Pancreas (tissue), 10 donors: ENCODE results near the gene SLC26A8. TPM values are rescaled to one million over a fixed set of nuclear protein-coding genes. Genes with fewer than 3 reads are reported as not detected.
"Not testable (repeated sequence)": the region's sequence is repeated elsewhere in the genome, so short reads cannot be mapped to it uniquely, and the experiment has no call there.

Experiments used
- ATAC-seq, 4 donors: fragments of 200-7000 bp; cut with Tn5 transposase; one replicate each; pipeline versions ENCODE4 v1.8.0 to v1.9.1; 2020; ENCODE audit warnings: mild to moderate bottlenecking in 4 of 4, moderate library complexity in 4 of 4
- DNase-seq, 6 donors: peaks; one replicate each; pipeline ENCODE4 v3.0.0-alpha.2; 2020
- FAIRE-seq: peaks from 2 replicates; lab custom pipeline; 2012; peaks lifted over from hg19 to GRCh38; lab: Jason Lieb, UNC
- H3K27ac ChIP-seq, 4 donors: fragments of 200-600 bp; sonication (generic); 1 replicate in 3 of 4; 2 replicates in 1 of 4; pipeline versions ENCODE4 v1.5.0 to v1.8.0; 2020
- H3K27me3 ChIP-seq, 4 donors: fragments of 200-600 bp; one replicate each; pipeline ENCODE4 v1.8.0; 2021
- H3K36me3 ChIP-seq, 3 donors: fragments of 200-600 bp; sonication (generic) in 1 of 3; one replicate each; pipeline versions ENCODE4 v1.5.0 to v1.8.0; 2020 to 2021
- H3K4me1 ChIP-seq, 3 donors: fragments of 200-600 bp; one replicate each; pipeline ENCODE4 v1.8.0; 2021
- H3K4me3 ChIP-seq, 4 donors: fragments of 200-600 bp; sonication (generic) in 2 of 4; one replicate each; pipeline versions ENCODE4 v1.5.0 to v1.8.0; 2020 to 2021
- H3K9me3 ChIP-seq, 4 donors: fragments of 200-600 bp; one replicate each; pipeline ENCODE4 v1.8.0; 2021
- WGBS, 2 donors: extraction: QIAGEN DNeasy Blood & Tissue Kit; methylation state at CpG; one replicate each; pipeline ENCODE4 v1.1.7; 2013; 5-methylcytosine and 5-hydroxymethylcytosine counted together
- intact Hi-C, 3 donors: fragments of 100-400 bp; cut with DNase I; formaldehyde crosslinking; loops; one replicate each; pipeline versions ENCODE4 v1.11.1 to v1.14.2; 2022
- polyA plus RNA-seq, 2 donors: library from polyadenylated mRNA; stranded (reverse); fragments of 200-250 nt; gene quantifications; one replicate each; pipeline ENCODE4 v1.2.3, GENCODE V29; 2013
- total RNA-seq, 6 donors: library from RNA; stranded (reverse); fragmentation: NEBNext Ultra II Directional in 4 of 6; extraction: Animal tissue kit (Norgen Biotek cat#: 25700) in 4 of 6; gene quantifications; one replicate each; pipeline versions ENCODE4 v1.2.1 to v1.2.4, GENCODE V29; 2021 to 2023
- TF ChIP-seq, protein P1 (sequence below), 4 donors: fragments of 200-600 bp; sonication (generic) in 3 of 4; IDR thresholded peaks; one replicate each; pipeline versions ENCODE4 v1.5.0 to v1.8.0; 2021; ENCODE audit warnings: antibody characterized with exemption in 4 of 4
- donor health status: healthy with polysubstance abuse.
- donor health status: DM: no; HTN: no; CAD: no; lungs with moderate emphysema.
- donor health status: DM: no; HTN: no; CAD: no.
- donor health status: control.
- donor health status: control.
- donor health status: Bipolar disorder and iron deficiency.
- donor health status: DM: yes; HTN: yes; CAD: no.
- donor health status: DM: no; HTN: no; CAD: no.
- donor health status: DM: no; HTN: no; CAD: no.
- donor health status: DM: yes; HTN: yes; CAD: no.

The SLC26A8 gene
- total and polyA plus RNA-seq, 8 donors: 0.06 to 0.11 (median 0.07) TPM; not detected in 5

DNA sequence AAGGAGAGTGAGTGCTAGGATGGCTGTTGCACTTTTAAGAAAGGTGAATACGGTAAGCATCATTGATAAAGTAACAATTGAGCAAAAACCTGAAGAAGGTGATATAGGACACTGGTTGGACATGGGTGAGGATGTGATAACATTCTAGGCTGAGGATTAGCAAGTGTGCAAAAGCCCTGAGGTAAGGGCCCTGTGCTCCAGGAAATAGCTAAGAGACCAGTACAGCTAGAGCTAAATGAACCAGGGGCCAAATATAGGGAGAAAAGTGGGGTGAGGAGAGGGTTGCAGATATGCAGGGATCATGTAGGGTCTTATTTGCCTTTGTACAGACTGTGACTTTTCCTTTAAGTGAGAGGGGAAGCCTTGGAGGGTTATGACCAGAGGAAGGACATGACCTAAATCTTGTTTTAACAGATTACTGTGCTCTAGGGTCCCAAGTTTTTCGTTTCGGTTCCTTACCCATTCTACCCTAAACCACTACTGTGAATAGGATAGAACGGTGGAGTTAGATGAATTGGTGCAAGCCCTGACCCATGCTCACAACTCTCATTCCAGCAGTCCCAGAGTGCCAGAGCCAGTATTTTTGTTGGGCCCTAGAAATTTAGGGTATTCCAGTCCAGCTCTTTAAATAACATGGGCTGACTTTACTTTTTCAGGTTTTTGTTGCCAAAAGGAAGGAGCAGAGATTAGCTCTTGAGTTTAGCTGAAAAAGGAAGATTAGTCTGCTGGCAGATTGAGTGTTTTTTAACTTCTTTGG is 13.9 kb upstream of the SLC26A8 start:
- Histone ChIP-seq H3K4me3 (no peak overlapping the region), H3K27ac (peak overlapping the region in 1 of 4 donors; percentile 33), H3K27me3 (no peaks in the 10 kb centered on the region), H3K36me3 (no peaks in the 10 kb centered on the region), H3K4me1 (peaks cover 10 to 52% (median 30%) of the 10 kb centered on the region in 3 donors), H3K9me3 (no peaks in the 10 kb centered on the region)
- no peak for FAIRE-seq
- ATAC-seq: peak in 3 of 4 donors; percentile 25 to 31 (median 26)
- DNase-seq: no peak
- intact Hi-C loops: no loop called here
- TF ChIP-seq, protein P1, sequence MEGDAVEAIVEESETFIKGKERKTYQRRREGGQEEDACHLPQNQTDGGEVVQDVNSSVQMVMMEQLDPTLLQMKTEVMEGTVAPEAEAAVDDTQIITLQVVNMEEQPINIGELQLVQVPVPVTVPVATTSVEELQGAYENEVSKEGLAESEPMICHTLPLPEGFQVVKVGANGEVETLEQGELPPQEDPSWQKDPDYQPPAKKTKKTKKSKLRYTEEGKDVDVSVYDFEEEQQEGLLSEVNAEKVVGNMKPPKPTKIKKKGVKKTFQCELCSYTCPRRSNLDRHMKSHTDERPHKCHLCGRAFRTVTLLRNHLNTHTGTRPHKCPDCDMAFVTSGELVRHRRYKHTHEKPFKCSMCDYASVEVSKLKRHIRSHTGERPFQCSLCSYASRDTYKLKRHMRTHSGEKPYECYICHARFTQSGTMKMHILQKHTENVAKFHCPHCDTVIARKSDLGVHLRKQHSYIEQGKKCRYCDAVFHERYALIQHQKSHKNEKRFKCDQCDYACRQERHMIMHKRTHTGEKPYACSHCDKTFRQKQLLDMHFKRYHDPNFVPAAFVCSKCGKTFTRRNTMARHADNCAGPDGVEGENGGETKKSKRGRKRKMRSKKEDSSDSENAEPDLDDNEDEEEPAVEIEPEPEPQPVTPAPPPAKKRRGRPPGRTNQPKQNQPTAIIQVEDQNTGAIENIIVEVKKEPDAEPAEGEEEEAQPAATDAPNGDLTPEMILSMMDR (IDR thresholded peaks at IDR 0.05): no peak
- WGBS, 2 donors: 86 to 89% methylated on average over 4 of the region's 4 CpGs

DNA sequence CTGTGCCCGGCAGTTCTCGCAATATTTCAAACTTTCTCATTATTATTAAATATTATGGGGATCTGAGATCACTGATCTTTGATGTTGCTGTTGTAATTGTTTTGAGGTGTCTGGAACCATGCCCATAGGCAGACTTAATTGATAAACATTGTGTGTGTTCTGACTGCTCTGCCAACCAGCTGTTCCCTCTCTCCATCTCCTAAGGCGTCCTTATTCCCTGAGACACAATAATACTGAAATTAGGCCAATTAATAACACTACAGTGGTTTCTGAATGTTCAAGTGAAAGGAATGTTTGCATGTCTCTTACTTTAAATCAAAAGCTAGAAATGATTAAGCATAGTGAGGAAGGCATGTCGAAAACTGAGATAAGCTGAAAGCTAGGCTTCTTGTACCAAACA is 10.8 kb upstream of the SLC26A8 start:
- no peak overlapping the region for H3K4me3 ChIP-seq
- no peaks in the 10 kb centered on the region for H3K36me3 ChIP-seq
- TF ChIP-seq, protein P1 (IDR thresholded peaks at IDR 0.05): no peak
- H3K27ac ChIP-seq: no peak overlapping the region
- FAIRE-seq (no peak), DNase-seq (no peak), ATAC-seq (peak in 1 of 4 donors; percentile 11)
- H3K9me3 ChIP-seq: no peaks in the 10 kb centered on the region
- H3K4me1 ChIP-seq: peaks cover 11 to 67% (median 40%) of the 10 kb centered on the region in 3 donors
- intact Hi-C loops: no loop called here
- WGBS, 2 donors: 46 to 49% methylated on average over 4 of the region's 4 CpGs
- no peaks in the 10 kb centered on the region for H3K27me3 ChIP-seq

DNA sequence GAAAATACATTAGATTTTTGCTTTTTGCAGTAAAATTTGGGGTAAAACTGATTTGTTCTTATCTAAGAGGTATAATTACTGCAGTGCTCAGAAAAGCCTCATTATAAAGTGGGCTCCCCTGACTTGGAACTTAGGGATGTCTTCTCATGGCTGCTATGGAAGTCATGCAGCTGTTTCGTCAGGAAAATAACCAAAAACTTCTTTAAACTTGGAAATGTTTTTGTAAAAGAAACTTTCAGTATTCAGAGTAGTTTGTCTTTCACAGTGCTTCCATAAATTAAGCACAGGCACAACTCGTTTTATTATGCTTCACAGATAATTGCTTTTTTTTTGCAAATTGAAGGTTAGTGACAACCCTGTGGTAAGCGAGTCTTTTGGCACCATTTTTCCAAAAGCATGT is 10.0 kb upstream of the SLC26A8 start:
- no peak for DNase-seq
- Histone ChIP-seq H3K9me3 (no peaks in the 10 kb centered on the region), H3K4me1 (peaks cover 9 to 66% (median 43%) of the 10 kb centered on the region in 3 donors), H3K4me3 (no peak overlapping the region), H3K27me3 (no peaks in the 10 kb centered on the region), H3K36me3 (no peaks in the 10 kb centered on the region), H3K27ac (no peak overlapping the region)
- no peak for ATAC-seq
- FAIRE-seq: no peak
- TF ChIP-seq, protein P1 (IDR thresholded peaks at IDR 0.05): no peak
- WGBS, 2 donors: 78 to 80% methylated on average over 3 of the region's 3 CpGs
- intact Hi-C loops: no loop called here

DNA sequence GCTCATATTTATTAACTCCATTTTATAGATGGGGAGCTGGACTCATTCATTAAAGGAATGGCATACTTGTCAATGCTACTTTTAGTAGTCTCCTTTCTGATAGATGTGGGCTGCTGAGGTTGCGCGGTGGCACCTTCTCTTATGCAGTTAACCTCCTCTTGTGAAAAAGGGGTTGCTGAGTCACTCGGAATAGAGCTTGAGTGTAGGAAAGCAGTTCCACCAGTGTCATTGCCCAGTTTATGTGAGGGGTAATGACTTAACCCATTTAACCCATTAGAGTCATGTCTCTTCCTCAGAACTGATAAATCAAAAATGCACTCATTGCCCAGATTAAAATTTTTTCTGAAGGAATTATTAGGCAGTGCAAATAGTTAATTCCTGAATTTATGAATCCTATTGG is 9.5 kb upstream of the SLC26A8 start:
- peaks cover 9 to 61% (median 40%) of the 10 kb centered on the region in 3 donors for H3K4me1 ChIP-seq
- TF ChIP-seq, protein P1 (IDR thresholded peaks at IDR 0.05): no peak
- 79 to 81% methylated on average over 3 of the region's 3 CpGs for WGBS, 2 donors
- H3K27ac ChIP-seq: no peak overlapping the region
- DNase-seq: no peak
- intact Hi-C loops: no loop called here
- ATAC-seq: no peak
- H3K4me3 ChIP-seq: no peak overlapping the region
- H3K36me3 ChIP-seq: no peaks in the 10 kb centered on the region
- H3K27me3 ChIP-seq: no peaks in the 10 kb centered on the region
- no peak for FAIRE-seq
- H3K9me3 ChIP-seq: no peaks in the 10 kb centered on the region

DNA sequence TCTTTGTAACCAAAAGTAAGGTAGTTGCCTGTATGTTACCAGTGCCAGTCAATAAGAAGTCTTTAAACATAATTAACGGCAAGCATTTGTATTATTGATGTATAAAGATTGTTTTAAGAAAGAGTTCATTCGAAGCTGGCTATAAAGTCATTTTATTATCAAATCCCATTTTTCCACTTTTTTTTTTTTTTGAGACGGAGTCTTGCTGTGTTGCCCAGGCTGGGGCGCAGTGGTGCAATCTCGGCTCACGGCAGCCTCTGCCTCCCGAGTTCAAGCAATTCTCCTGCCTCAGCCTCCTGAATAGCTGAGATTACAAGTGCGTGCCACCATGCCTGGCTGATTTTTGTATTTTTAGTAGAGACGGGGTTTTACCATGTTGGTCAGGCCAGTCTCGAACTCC is 8.7 kb upstream of the SLC26A8 start:
- H3K27me3 ChIP-seq, H3K4me3 ChIP-seq, intact Hi-C loops, ATAC-seq, H3K36me3 ChIP-seq, DNase-seq, H3K27ac ChIP-seq, H3K9me3 ChIP-seq, FAIRE-seq: not testable (repeated sequence)
- 93% methylated on average over 10 of the region's 10 CpGs for WGBS, 2 donors
- H3K4me1 ChIP-seq: peaks cover 5 to 53% (median 32%) of the 10 kb centered on the region in 3 donors
